AG10803 (cell line): ENCODE measurements around the gene C12orf56.

Experiments
- DNase-seq: peaks from one replicate; pipeline ENCODE4 v3.0.0; 2010; ENCODE audit warnings: low read depth
- H3K4me3 ChIP-seq: 2 replicates; pipeline ENCODE4 v1.5.1; 2011; ENCODE audit warnings: mild to moderate bottlenecking, low read length, control low read depth
- TF ChIP-seq, protein P1 (sequence below): conservative IDR thresholded peaks from 2 replicates; pipeline ENCODE4 v1.5.1; 2011; ENCODE audit warnings: mild to moderate bottlenecking, low read length, control low read depth, inconsistent platforms

The C12orf56 gene

DNA sequence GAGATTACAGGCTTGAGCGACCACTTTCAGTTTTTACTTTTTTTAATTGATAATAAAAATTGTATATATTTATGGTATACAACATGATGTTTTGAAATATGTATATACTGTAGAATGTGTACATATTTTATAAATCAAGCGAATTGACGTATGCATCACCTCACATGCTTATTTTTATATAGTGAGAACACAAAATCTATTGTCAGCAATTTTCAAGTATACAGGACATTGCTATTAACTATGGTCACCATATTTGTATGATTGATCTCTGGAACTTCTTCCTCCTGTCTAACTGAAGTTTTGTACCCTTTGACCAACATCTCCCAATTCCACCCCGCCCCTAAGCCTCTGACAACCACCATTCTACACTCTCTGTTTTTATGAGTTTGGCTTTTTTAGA is 112.1 kb downstream of the C12orf56 start:
- no peak for DNase-seq
- H3K4me3 ChIP-seq = no peak overlapping the region
- TF ChIP-seq, protein P1, sequence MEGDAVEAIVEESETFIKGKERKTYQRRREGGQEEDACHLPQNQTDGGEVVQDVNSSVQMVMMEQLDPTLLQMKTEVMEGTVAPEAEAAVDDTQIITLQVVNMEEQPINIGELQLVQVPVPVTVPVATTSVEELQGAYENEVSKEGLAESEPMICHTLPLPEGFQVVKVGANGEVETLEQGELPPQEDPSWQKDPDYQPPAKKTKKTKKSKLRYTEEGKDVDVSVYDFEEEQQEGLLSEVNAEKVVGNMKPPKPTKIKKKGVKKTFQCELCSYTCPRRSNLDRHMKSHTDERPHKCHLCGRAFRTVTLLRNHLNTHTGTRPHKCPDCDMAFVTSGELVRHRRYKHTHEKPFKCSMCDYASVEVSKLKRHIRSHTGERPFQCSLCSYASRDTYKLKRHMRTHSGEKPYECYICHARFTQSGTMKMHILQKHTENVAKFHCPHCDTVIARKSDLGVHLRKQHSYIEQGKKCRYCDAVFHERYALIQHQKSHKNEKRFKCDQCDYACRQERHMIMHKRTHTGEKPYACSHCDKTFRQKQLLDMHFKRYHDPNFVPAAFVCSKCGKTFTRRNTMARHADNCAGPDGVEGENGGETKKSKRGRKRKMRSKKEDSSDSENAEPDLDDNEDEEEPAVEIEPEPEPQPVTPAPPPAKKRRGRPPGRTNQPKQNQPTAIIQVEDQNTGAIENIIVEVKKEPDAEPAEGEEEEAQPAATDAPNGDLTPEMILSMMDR = no peak

GRCh38 chr12:64273527-64274403 is 116.8 kb downstream of the C12orf56 start:
- no peak for DNase-seq
- TF ChIP-seq, protein P1 = peak; percentile 40

GRCh38 chr12:64270411-64270810 is 120.1 kb downstream of the C12orf56 start:
- H3K4me3 ChIP-seq = no peak overlapping the region
- TF ChIP-seq, protein P1 = no peak
- no peak for DNase-seq

More at GRCh38 chr12:64273527-64274403, 116.8 kb downstream of the C12orf56 start:
- no peak overlapping the region for H3K4me3 ChIP-seq

- no peak for DNase-seq
- TF ChIP-seq, protein P1 = no peak
- H3K4me3 ChIP-seq = no peak overlapping the region
Observed at GRCh38 chr12:64269161-64269560, 121.4 kb downstream of the C12orf56 start.

GRCh38 chr12:64268409-64268808 is 122.1 kb downstream of the C12orf56 start:
- TF ChIP-seq, protein P1 = no peak
- no peak for DNase-seq
- H3K4me3 ChIP-seq = no peak overlapping the region

DNA sequence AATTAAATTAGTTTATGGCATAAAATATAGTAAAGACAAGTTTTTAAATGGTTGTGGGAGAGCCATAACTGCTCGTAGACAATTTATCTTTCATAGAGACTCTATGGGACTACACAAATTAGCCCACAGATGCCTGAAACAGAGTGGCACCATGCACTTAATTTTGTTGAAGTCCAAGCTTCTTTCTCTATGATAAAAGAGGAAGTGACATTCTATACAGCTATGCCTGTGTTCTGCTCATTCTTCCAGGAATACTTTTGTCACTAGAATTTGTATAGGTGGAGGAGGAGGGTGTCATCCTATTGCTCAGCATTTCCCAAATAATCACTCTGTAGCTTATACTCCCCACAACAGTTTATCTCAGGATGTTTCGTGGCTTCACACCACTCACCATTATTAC is 124.7 kb downstream of the C12orf56 start:
- TF ChIP-seq, protein P1 = no peak
- DNase-seq = no peak

GRCh38 chr12:64261813-64262212 is 128.7 kb downstream of the C12orf56 start:
- TF ChIP-seq, protein P1 = no peak
- DNase-seq = no peak
- H3K4me3 ChIP-seq = no peak overlapping the region

More for the DNA sequence above, 124.7 kb downstream of the C12orf56 start:
- no peak overlapping the region for H3K4me3 ChIP-seq
